Middle frontal gyrus (tissue), 1 donor: ENCODE results near the gene RBP7.

Experiments
- DNase-seq: peaks from one replicate; pipeline ENCODE4 v3.0.0-alpha.2; 2015; ENCODE audit warnings: low spot score; ENCODE audit errors: extremely low spot score

RBP7 gene

GRCh38 chr1:10064416-10065343 is 67.7 kb downstream of the RBP7 start:
- no peak for DNase-seq

- DNase-seq = no peak
Observed at GRCh38 chr1:10065344-10065685, 68.3 kb downstream of the RBP7 start.
